HG03135 (cell line): ENCODE data around the gene STIL.

Source experiments
- ATAC-seq: cut with Tn5 transposase; IDR thresholded peaks from one replicate; pipeline ENCODE4 v1.9.1; 2021; ENCODE audit warnings: mild to moderate bottlenecking, moderate library complexity; ENCODE audit not compliant: unreplicated experiment

STIL gene

DNA sequence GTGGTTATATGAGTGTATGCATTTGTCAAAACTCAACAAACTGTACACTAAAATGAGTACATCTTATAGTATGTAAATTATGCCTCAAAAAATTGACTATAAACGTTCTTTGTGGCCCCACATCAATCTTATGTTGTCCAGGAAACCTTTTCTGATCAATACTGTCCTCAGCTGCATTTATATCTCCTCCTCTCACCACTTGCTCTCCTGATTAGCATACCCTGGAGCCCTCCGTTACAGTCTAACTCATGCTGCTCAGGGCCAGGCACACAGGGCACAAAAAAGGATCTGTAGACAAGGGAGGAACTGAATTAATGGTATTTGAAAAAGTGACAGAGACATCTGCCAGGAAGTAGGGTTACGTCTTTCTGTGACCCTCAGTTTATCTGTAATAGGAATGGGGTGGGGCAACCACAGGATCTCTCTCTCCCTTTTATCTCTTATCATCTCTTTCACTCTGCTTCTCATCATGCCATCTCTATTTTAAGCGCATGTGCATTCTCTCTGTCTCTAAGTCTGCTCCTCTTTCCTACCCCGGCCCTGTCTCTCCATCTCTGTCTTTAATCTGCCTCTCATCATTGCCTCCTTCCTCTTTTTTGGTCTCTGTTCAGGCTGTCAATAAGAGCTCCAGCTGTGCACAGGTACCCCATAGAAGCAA, 74.9 kb downstream of the STIL start:
- no peak for ATAC-seq

DNA sequence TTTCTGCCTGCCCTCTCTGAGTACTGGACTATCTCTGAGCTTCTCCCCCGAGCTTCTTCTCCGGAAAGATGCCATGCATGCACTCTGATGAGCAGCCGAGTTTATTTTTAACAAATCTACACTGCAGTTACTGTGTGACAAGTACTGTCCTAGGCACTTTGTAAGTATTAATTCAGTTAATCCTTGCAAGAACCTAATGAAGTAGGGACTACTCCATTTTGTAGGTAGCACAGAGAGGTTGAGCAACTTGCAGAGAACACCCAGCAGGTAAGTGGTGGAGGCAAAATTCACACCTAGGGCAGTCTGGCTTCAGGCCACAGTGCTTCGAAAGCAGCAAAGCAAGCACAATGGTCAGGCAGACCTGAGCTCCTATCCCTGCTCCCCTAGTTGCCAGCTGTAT, 78.1 kb downstream of the STIL start:
- ATAC-seq, result no peak

DNA sequence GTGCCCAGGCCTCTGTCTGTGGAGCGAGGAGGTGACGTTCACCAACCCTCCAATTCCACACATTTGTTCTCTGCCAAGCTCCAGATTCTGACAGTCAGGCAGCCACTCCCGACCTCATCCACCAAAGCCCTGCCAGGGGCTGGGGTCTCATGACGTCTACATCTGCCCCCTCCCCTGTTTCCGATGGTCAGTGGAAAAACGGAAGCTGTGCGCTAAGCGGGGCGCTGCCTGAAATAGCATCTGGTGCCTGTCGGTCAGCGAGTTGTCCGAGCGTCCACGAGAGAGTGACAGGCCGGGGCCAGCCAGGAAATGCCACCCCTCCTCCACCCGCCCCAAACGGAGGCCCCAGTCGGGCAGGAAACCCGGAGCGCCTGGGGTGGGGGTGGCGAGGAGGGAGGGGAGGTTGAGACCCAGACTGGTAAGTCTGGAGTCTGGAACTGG, 78.7 kb downstream of the STIL start:
- ATAC-seq, result no peak

DNA sequence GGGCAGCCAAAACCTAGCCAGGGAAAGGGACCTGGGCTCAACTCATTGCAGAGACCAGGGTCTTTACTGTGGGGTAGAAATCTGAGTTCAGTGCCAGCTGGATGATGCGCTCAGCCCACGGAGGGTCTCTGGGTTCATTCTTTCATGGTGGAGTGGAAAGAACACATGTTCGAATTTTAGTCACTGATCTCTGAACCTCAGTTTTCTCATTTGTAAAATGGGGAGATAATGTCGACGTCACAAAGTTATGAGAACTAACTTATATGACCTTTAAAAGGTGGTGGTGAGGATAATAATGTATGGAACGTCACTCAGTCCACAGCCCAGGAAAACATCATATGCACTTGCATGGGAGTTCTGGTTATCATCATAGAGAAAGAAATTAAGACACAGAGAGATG, 80.8 kb downstream of the STIL start:
- no peak for ATAC-seq

DNA sequence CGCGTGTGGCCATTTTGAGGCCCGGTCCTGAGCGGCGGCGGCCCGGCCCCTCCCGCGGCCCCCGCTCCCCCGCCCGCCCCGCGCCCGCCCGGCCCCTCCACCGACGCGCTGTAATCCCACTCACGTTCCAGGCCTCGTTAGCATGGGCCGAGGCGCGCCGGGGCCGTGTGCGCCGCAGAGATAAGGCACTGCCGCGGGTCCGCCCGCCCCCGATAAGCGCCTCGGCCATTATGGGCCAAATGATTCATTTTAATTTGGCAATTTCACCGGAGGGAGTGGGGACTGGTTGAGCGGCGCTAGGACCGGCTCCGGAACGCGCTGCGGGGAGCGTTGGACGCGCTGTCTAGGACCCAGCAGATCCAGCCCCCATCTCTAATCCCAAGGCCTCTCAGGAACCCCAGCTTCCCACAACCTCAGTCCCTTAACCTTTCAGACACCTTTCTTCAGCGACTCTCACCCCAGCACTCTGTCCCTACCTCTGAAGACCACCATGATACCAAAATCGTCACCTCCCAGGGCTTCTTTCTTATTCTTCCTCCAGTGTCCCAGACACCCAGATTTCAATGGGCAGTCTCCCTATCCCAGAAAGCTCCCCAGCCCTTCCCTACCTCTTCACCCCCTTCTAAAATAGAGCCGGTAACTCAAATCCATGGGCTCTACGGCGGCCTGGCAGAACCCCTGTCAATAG, 81.6 kb downstream of the STIL start, which contains the start of gene TAL1:
TSS of gene TAL1 (minus strand) at position 39 of the 688 bp plus-strand sequence. CDS start 6,337 bp downstream, outside the sequence.
- no peak for ATAC-seq

DNA sequence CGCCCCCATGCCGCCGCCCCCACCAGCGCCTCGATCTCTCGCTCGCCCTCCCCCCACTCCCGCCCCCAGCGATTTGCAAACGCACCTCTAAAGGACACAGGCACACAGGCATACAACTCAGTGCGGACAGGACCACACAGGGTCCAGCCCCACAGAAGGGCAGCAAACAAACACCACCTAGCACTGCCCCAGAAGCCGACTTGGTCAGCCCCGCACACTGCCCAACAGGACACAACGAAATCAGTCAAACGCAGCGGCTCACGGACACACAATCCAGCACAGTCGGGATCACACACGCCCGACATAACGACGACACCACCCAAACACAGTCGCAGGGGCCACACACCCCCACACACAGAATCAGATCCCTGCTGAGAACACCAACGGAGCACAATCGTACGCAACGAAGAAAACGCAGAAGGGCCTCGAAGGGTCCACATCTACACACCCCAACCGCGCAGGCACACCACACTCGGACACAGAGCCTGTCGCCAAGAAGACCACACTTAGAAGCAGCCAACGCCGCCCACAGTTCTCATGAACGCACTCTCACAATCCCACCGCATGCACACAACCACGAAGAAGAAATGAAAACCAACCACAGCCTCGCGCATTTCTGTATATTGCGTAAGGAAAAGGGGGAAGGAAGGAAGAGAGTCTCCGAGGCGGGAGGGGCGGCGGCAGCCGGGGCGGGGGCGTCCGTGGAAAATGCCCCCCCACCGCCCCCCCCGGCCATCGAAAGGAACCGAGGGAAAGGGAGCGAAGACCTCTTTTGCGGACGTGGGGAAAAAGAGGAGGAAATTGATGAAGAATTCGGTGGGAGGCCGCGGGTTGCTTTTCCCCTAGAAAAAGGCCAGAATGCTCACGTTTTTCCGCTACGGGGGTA, 82.4 kb downstream of the STIL start:
- ATAC-seq, result no peak

DNA sequence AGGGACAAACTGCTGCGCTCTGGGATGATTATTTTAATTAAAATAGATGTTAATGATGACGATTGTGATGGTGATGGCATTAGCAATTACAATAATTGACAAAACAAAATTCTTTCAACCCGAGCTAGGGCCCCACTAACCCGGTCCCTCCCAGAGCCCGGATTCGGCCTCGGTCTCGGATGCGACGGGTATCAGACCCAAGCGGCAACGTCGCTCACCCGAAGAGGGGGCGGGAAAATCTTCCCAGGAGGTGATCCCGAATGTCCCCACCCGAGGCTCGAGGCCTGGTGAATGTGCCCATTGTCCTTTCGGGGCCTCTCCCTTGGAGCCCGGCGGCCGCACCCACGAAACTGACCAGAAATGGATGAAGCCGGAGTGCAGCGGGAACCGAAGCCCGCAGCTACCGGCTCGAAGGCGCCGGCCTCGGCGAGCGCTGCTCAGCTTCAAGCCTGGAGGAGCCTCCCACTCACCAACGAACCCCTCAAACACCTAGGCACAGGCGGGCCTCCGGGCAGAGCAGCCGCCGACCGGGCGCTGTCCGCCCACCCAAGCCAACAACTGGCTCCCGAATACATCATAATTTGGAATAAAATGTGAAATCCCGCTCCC, 83.2 kb downstream of the STIL start:
- ATAC-seq, result no peak

DNA sequence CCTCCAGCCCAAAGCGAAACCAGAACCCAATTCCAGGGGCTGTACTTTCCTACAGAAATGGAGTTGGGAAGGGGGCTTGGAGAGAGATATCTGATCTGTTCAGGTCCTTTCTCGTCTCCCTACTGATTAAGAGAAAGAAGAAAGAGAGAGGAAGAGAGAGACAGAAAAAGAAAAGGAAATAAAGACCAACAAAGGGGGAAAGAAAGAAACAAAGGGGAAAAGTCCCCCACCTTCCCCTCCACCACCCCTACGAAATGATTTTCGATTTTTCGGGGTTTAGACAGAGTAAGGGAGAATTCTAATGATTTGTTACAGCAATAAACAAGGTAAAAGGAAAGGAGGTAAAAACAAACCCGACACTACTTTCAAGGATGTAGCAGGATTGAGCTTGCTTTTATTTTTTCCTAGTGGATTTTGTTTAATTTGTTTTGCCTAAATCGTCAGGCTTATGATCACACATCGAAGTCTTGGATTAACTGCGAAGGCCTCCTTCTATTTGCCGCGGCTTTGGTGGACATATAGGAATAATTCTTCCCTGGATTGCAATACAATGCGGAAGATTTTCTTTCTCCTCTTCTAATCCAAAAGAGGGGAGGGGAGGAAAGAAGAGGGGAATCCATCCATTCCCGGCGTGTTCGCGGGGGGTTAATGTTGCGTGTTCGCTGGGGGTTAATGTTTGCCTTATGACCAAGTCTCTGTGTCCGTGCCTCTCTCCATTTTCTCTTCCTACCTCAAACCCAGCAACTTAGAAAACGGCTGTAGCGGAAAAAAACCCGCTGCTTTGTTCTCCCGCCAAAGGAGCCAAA, 83.9 kb downstream of the STIL start:
- no peak for ATAC-seq

DNA sequence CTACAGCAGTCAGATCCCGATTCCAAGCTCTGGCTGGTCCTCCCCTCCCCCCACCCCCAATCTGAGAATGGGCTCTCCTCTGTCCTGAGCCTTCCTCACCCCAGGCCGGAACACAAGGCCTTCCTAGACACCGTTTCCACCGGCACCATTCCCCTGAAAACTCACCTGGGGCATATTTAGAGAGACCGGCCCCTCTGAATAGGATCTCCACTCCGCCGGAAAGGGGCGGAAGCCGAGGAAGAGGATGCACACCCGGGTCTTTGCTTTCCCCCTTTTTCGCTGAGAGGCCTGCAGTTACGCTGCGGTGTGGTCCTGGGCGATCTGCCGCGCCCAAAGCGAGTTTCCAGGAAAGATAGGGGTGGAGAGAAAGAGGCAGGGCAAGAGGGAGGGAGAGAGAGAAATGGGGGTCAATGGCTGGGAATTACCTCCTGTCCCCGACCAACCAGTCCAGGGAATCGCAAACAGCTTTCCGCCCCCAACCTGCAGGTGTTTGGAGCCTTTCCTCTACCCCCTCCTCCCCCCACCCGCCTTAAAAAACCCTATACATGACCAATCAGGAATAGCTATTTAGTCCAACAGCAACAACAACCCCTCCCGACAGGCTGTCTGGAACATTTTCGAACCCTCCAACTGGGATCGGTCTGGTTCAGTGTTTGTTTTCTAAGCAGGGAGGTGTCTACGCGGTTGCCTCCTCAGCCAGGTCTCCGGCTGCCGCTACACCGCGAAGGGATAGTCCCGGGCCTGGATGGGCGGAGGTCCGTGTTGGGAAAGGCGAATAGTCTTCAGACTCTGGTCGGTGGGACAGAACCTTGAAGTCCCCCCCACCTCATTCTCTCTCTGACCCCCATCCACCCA, 84.7 kb downstream of the STIL start:
- no peak for ATAC-seq

DNA sequence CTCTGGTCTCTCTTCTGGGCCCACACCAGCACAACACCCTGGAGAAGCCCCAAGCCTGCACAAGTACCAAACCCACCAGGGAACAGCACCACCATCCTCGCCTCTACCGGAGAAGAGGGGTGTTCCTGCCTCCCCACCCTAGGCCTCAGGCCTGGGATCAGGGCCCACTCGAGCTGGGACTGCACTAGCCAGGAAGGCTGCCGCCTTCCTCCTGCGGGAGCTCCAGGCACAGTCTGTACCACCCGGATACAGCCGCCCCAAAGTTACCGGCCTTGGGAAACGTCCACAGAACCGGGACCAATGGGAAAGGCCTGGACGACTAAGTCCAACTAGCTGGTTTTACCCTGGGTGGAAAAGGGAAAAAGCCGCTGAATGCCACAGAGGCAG, 85.3 kb downstream of the STIL start:
- ATAC-seq, result no peak

DNA sequence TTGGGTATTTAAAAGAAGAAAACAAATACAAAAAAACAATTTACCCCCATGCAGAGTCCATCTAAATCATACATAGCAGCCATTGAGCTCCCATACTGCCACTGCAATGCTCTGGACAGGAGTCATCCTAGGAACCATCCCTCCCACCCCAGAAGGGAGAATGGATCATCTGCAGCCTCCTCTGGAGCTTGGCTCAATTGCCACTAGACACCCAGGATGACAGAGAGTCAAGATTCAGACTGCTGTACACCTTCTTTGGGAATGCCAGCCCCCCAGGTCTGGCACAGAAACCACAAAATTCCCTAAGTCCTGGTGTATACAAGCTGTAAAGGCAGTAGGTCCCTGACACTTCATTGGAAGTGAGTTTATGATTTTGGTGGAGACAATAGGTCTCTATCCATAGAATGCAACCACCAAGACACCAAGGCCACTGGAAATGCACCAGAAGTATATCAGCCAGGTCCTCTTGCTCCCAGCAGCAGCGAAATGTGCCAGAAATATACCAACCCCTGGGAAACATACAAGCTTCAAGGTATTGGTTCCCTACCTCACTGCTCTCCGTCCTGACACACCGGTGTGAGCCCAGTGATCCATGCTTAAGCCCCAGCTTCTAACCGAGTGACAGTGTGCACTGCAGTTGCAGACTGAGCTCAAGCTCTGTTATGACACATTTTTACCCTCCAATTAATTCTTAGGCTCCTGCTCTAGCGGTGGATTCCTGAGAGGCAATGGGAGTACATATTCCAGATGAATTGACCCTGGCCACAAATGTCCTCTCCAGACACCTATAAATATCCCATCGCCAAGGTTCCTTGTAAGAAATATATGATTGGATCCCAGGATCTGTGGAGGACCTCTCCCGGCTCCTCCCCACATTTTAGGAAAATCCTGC, 86.4 kb downstream of the STIL start:
- no peak for ATAC-seq

DNA sequence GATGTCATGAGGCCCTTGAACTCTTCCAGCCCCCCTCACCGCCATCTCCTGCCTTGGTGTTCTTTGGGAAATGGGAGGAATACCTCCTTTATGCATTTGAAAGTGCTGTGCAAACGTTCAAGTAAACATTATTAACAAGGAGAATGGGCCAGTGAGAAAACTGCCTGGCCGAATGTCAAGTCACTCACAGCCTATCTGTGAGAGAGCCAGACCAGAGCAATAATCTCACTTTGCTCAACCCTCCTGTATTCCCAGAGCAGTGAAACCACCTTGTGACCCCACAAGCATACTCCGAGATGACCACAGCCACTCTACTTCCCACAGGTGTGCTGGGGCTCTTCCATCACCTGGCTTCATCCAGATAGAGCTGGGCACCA, 87.1 kb downstream of the STIL start:
- no peak for ATAC-seq

DNA sequence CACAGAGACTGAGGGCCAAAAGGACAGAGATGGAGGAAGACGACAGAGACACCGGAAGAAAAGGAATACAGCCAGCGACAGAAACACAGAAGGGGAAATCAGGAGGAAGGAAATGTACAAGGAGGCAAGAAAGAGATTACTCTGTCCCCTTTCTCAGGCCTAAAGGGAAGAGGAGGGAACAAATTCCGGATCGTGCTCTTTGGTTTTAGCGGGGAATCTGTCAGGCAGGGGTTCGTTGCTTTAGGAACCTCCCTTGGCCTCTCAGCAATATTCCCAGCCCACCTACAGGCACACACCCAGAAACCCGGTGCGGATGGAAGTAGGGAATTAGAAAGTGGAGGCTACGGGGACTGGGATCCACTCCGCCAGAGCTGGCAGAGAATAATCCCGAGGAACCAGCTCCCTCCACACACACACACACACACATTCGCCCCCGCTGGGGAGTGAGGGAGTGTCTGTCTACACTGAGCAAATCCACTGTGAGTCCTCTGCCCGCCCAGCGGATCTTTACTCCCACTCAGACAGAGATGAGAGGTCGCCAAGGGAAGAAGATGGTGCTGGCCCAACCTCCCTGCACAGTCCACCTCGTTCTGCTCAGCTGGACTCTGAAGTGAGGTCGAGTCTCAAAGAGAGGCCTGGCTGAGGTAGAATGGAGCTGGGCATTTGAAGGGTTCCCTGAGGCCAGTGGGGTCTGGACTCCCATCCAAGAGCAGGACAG, 87.7 kb downstream of the STIL start:
- no peak for ATAC-seq

DNA sequence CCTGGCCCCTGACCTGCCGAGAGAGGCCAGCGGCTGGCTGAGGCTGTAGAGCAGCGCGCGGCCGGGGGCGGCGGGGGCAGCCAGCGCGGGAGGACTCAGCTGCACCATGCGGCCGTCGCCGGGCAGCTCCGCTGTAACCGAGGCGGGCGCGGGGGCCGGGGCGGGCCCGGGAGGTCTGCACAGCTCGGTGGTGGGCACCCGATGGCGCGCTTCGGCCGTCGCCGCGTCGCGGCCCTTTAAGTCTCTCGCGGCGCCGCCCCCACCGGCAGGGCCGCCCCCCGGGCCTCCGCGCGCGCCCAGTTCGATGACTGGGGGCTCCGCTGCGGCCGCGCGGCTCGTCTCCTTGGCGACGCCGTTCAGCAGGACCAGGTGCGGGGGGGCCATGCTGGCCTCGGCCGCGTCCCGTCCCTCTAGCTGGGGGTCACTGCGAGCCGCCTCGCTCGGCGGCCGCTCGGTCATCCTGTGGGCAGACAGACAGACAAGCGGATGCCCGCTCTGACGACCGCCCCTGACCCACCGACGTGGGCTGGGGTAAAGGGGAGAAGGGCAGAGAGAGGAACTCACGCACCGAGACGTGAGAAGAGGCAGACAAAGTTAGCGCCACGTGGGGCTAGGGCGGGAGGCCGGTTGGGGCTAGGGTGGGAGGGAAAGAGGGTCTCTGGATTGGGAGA, 88.4 kb downstream of the STIL start:
- ATAC-seq, result no peak

DNA sequence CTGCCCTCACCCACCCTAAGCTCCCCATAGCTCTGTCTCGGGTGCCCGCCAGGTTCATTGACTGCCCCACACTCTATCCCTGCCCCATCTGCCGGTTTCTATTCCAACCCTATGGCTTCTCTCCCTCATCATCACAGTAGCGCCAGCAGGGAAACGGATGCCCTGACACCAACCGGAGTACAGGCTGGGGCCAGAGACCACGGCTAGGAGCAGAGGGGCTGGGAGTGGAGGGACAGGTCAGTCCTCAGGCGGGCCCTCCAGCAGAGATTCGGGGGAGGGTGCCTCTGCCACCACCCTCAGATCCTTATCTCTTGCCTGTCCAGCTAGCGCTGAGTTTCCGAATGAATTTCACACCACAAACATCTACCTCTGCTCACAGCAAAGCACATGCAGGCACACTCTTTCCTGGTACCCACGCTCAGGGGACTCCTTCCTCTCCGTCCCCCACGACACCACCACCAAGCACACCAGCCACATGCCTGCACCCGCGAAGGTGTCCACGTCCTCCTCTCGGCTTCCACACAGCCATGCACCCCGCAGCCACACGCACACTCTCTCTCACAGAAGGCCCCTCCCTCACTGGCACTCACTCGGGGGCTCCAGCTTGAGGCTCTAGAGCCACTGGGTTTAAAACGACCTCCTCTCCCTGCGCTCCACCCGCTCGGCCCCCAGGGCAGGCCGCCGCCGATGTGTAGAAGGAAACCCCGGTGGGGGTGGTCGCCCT, 89.1 kb downstream of the STIL start:
- ATAC-seq, result no peak

DNA sequence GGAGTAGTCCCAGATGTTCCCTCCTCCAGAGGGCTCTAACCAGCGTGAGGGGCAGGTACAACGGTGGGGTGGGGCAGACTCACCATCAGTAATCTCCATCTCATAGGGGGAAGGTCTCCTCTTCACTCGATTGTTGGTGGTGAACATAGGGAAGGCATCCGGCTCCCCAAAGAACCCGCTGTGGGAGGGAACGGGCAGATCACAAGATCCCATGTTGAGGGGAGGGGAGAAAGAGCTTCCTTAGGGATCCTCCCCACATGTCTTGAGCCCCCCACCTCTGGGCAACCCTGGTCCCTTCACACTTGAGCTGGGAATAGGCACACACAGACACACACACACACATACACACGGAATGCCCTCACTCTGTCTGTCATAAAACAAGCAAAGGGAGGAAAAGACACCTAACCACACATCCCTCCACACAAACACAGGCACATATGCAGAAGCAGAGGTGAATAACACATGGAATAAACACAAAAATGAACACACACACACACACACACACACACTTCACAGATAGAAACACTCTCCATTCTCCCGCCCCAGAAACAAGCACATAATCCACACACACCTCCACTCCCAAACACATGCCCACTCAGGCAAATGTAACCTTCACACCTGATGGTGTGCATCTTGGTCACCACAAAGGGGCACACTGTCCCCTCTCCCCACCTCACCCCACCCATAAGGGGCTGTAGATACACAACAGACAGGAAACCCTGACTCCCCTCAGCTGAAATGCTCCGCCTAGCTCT, 89.8 kb downstream of the STIL start:
- ATAC-seq, result no peak
